Measurements from ENCODE around the gene TTC24. TPM values are rescaled to one million over a fixed set of nuclear protein-coding genes. Genes with fewer than 3 reads are reported as not detected.

TTC24 gene
- total and polyA plus RNA-seq, 12 donors: 0.20 TPM; not detected in 11

- no peak overlapping the region for H3K27ac ChIP-seq
- 20 to 33% (median 25%) methylated on average over 6 of the region's 6 CpGs for WGBS, 4 donors
- TF ChIP-seq CTCF (IDR thresholded peaks at IDR 0.05) (no peak), POLR2A (IDR thresholded peaks at IDR 0.05) (no peak)
- H3K9me3 ChIP-seq (replicated peaks in 1 of 3): no peaks in the 10 kb centered on the region
- intact Hi-C loops (cut with DNase I): loop anchor here in 1 of 2 donors (10.0 kb wide), 1 partner anchor 235 kb away; no protein-coding TSS in a partner anchor
- peaks cover 4 to 19% of the 10 kb centered on the region in 2 donors for H3K4me1 ChIP-seq (replicated peaks in 1 of 2)
- no peaks in the 10 kb centered on the region for H3K36me3 ChIP-seq (replicated peaks in 1 of 2)
- peaks cover 17% of the 10 kb centered on the region for H3K27me3 ChIP-seq
- no peak overlapping the region for H3K4me3 ChIP-seq
- DNase-seq: peak in 1 of 7 donors; percentile 1
Measured at GRCh38 chr1:156619582-156619955, 40.0 kb downstream of the TTC24 start.

- H3K36me3 ChIP-seq (replicated peaks in 1 of 2): no peaks in the 10 kb centered on the region
- DNase-seq: peak in 1 of 7 donors; percentile 9
- peaks cover 39% of the 10 kb centered on the region for H3K27me3 ChIP-seq
- TF ChIP-seq CTCF (IDR thresholded peaks at IDR 0.05) (no peak), POLR2A (IDR thresholded peaks at IDR 0.05) (no peak)
- no peak overlapping the region for H3K27ac ChIP-seq
- intact Hi-C loops (cut with DNase I): loop anchor here in 1 of 2 donors (5.0 kb wide), 1 partner anchor 35 kb away; no protein-coding TSS in a partner anchor
- 65 to 78% (median 72%) methylated on average over 6 of the region's 6 CpGs for WGBS, 4 donors
- no peaks in the 10 kb centered on the region for H3K9me3 ChIP-seq (replicated peaks in 1 of 3)
- H3K4me3 ChIP-seq: no peak overlapping the region
- H3K4me1 ChIP-seq (replicated peaks in 1 of 2): peaks cover 0 to 23% of the 10 kb centered on the region in 2 donors
Measured at GRCh38 chr1:156622581-156623297, 43.2 kb downstream of the TTC24 start.

- Histone ChIP-seq H3K27me3 (peaks cover 39% of the 10 kb centered on the region), H3K9me3 (replicated peaks in 1 of 3) (no peaks in the 10 kb centered on the region), H3K36me3 (replicated peaks in 1 of 2) (no peaks in the 10 kb centered on the region), H3K4me1 (replicated peaks in 1 of 2) (peaks cover 0 to 23% of the 10 kb centered on the region in 2 donors), H3K4me3 (peak overlapping the region in 1 of 4 donors; percentile 46), H3K27ac (peak overlapping the region in 2 of 5 donors; percentile 17 to 45)
- TF ChIP-seq POLR2A (IDR thresholded peaks at IDR 0.05) (no peak), CTCF (IDR thresholded peaks at IDR 0.05) (peak in 4 of 6 experiments; percentile 11 to 40 (median 28))
- peak; percentile 39 to 70 (median 49) for DNase-seq
- intact Hi-C loops (cut with DNase I): loop anchor here in 1 of 2 donors (5.0 kb wide), 1 partner anchor 33 kb away; no protein-coding TSS in a partner anchor
- WGBS, 4 donors: 0 to 2% (median 1%) methylated on average over 3 to 87 of the region's 87 CpGs
Measured at GRCh38 chr1:156623946-156624813, 44.7 kb downstream of the TTC24 start.
